ENCODE results near the gene GNA15. TPM values are rescaled to one million over a fixed set of nuclear protein-coding genes. Genes with fewer than 3 reads are reported as not detected.

Gene GNA15
- polyA plus RNA-seq, 1 experiment = 0.06 TPM

DNA sequence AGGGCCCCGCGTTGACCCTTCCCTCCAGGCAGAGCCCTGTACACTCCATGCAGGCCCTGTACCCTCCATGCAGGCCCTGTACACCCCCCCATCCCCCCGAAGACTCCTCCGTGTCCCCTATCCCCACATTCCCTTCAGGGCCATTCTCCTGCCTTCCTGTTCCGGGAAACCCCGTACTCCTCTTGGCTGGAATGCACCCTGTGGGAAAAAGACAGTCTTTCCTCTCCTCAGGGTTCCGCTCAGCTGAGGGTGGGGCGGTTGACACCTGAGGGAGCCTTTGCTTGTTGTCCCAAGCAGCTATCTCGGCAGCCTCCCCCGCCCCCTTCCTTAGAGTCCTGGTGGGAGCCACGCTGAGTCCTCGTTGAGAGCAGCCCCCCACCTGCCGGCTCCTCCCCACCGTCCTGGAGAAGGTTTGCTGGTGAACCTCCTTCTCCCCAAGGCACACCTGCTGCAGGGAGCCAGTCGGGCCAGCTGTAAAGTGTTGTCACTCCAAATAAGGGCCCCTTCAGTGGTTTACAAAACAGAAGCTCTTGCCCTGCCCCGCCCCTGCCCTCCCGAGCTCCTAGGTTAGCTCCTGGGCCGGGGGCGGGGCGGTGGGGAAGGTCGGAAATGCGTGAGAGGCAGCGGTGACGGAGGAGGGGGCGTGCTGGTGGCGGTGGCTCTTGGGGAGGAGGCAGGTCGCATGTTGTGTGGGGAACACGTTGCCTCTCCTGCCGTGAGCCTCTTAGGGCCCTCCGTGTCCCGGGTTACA, 40.2 kb upstream of the GNA15 start:
- Histone ChIP-seq H3K36me3 (ENCODE audit: control insufficient read depth, insufficient read depth, low read length) (no peaks in the 10 kb centered on the region), H3K27me3 (ENCODE audit: control insufficient read depth, insufficient read depth, low read length) (no peaks in the 10 kb centered on the region), H3K4me3 (ENCODE audit: low read depth, low read length) (peak overlapping the region; percentile 80)
- ChIA-PET CTCF (interaction anchor here (0.6 to 6.4 kb wide), 4 partner anchors 9 to 59 kb away, joined by 3 to 55 read pairs (median 5); no protein-coding TSS in a partner anchor), POLR2A (no interaction called here)
- TF ChIP-seq, protein P1, sequence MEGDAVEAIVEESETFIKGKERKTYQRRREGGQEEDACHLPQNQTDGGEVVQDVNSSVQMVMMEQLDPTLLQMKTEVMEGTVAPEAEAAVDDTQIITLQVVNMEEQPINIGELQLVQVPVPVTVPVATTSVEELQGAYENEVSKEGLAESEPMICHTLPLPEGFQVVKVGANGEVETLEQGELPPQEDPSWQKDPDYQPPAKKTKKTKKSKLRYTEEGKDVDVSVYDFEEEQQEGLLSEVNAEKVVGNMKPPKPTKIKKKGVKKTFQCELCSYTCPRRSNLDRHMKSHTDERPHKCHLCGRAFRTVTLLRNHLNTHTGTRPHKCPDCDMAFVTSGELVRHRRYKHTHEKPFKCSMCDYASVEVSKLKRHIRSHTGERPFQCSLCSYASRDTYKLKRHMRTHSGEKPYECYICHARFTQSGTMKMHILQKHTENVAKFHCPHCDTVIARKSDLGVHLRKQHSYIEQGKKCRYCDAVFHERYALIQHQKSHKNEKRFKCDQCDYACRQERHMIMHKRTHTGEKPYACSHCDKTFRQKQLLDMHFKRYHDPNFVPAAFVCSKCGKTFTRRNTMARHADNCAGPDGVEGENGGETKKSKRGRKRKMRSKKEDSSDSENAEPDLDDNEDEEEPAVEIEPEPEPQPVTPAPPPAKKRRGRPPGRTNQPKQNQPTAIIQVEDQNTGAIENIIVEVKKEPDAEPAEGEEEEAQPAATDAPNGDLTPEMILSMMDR (IDR thresholded peaks at IDR 0.05; ENCODE audit: insufficient read depth, low read depth, low read length) = no peak
- DNase-seq (ENCODE audit: low read depth) = no peak

DNA sequence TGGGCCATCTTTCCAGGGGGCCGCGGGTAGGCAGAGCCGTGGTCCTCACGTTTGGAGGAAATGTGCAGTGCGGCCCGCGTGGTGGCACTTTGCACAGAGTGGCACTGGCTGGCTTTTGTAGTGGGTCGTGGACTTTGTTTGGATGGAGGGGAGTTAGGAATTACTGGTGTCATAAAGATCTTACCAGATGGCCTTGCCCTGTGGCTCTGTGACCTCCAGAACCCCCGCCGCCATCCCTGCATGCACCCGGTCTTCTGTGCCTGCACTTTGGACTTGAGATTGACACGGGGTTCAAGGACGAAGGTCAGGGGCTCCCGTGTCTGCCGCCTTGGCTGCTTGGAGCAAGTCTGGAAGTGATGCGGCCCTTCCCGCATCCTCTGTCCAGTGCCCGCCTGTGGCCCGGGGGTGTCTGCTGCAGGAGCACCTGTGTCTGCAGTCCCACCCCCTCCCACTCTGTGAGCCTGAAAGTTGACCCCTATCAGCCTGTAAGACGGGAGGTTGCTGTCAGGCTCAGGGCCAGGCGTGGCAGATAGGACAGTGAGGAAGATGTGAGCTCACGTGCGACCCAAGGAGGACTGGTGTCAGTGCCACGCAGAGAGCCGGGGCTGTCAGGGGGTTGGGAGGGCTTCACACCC, 39.4 kb upstream of the GNA15 start:
- Histone ChIP-seq H3K4me3 (ENCODE audit: low read depth, low read length) (peak overlapping the region; percentile 80), H3K27me3 (ENCODE audit: control insufficient read depth, insufficient read depth, low read length) (no peaks in the 10 kb centered on the region), H3K36me3 (ENCODE audit: control insufficient read depth, insufficient read depth, low read length) (no peaks in the 10 kb centered on the region)
- ChIA-PET CTCF (interaction anchor here (1.5 to 6.4 kb wide), 3 partner anchors 8 to 20 kb away, joined by 7 to 55 read pairs (median 7); no protein-coding TSS in a partner anchor), POLR2A (no interaction called here)
- TF ChIP-seq, protein P1 (IDR thresholded peaks at IDR 0.05; ENCODE audit: insufficient read depth, low read depth, low read length) = no peak
- no peak for DNase-seq (ENCODE audit: low read depth)

DNA sequence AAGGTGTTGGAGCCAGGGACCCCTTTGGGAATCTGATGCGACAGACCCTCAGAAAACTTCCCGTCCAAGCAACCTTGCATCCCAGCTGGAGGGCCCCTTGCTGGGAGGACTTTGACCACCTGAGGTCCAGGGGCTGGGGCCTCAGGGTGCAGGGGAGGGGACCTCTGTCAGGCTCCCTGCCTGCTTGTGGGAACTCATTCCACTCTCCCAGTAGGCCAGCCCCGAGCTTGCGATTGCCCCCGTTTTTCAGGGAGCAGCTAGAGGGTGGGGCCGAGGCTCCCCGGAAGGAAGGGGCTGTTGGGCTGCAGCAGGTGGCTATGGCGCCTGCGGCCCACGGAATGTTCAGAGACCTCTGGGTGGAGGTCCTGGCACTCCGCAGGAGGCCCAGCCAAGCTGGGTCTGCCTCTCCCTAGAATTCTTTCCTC, 38.9 kb upstream of the GNA15 start:
- ChIA-PET POLR2A (no interaction called here), CTCF (interaction anchor here (1.5 to 6.4 kb wide), 2 partner anchors 12 to 21 kb away, joined by 7 to 55 read pairs; no protein-coding TSS in a partner anchor)
- H3K27me3 ChIP-seq (ENCODE audit: control insufficient read depth, insufficient read depth, low read length) = no peaks in the 10 kb centered on the region
- no peak overlapping the region for H3K4me3 ChIP-seq (ENCODE audit: low read depth, low read length)
- no peak for DNase-seq (ENCODE audit: low read depth)
- TF ChIP-seq, protein P1 (IDR thresholded peaks at IDR 0.05; ENCODE audit: insufficient read depth, low read depth, low read length) = no peak
- H3K36me3 ChIP-seq (ENCODE audit: control insufficient read depth, insufficient read depth, low read length) = no peaks in the 10 kb centered on the region

DNA sequence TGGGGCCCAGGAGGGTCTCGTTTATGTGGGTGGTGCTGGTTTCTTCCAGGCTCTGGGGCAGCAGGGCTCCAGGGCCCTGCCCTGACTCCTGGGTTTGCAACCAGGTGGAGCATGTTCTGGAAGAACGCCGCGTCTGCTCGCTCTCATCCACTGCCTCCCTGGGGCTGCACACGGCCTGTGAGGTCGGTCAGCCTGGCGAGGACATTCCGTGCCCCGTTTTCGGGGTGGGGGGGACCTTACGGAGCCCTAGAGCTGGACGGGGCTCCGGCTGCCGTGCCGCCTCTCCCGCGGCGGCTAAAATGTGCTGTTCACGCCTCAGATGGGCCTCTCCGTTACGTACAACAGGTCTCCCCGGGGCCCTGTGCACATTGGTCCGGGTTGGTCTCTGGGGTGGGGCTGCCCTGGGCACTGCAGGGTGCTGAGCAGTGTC, 38.4 kb upstream of the GNA15 start:
- Histone ChIP-seq H3K4me3 (ENCODE audit: low read depth, low read length) (no peak overlapping the region), H3K27me3 (ENCODE audit: control insufficient read depth, insufficient read depth, low read length) (no peaks in the 10 kb centered on the region), H3K36me3 (ENCODE audit: control insufficient read depth, insufficient read depth, low read length) (no peaks in the 10 kb centered on the region)
- TF ChIP-seq, protein P1 (IDR thresholded peaks at IDR 0.05; ENCODE audit: insufficient read depth, low read depth, low read length) = no peak
- ChIA-PET CTCF (interaction anchor here (1.2 to 6.4 kb wide), 3 partner anchors 11 to 31 kb away, joined by 3 to 55 read pairs (median 7); no protein-coding TSS in a partner anchor), POLR2A (no interaction called here)
- no peak for DNase-seq (ENCODE audit: low read depth)

DNA sequence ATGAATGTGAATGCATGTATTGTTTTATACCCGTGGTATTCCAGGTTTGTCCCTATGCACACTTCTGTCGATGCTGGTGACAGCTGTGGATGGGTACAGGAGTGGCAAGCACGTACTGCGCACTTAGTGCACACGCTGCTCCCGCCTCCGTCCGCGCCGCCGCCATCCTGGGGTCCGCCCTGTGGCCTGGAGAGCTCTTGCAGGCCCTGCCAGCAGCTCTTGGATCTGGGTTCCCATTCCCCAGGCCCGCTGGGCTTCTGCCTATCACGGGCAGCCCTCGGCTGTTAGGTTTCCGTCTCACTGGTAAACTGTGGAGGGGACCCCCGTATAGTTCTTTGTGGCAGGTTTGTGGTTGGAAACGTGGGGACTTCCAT, 37.7 kb upstream of the GNA15 start:
- Histone ChIP-seq H3K36me3 (ENCODE audit: control insufficient read depth, insufficient read depth, low read length) (no peaks in the 10 kb centered on the region), H3K27me3 (ENCODE audit: control insufficient read depth, insufficient read depth, low read length) (no peaks in the 10 kb centered on the region), H3K4me3 (ENCODE audit: low read depth, low read length) (peak overlapping the region; percentile 24; the same call in 1 of the 2 replicates)
- ChIA-PET CTCF (interaction anchor here (1.0 to 6.4 kb wide), 5 partner anchors 11 to 65 kb away, joined by 3 to 55 read pairs (median 5); no protein-coding TSS in a partner anchor), POLR2A (no interaction called here)
- TF ChIP-seq, protein P1 (IDR thresholded peaks at IDR 0.05; ENCODE audit: insufficient read depth, low read depth, low read length) = no peak
- DNase-seq (ENCODE audit: low read depth) = no peak

All from BJ (cell line).